Measurements from ENCODE around the gene PLEKHO2.

Gene PLEKHO2

DNA sequence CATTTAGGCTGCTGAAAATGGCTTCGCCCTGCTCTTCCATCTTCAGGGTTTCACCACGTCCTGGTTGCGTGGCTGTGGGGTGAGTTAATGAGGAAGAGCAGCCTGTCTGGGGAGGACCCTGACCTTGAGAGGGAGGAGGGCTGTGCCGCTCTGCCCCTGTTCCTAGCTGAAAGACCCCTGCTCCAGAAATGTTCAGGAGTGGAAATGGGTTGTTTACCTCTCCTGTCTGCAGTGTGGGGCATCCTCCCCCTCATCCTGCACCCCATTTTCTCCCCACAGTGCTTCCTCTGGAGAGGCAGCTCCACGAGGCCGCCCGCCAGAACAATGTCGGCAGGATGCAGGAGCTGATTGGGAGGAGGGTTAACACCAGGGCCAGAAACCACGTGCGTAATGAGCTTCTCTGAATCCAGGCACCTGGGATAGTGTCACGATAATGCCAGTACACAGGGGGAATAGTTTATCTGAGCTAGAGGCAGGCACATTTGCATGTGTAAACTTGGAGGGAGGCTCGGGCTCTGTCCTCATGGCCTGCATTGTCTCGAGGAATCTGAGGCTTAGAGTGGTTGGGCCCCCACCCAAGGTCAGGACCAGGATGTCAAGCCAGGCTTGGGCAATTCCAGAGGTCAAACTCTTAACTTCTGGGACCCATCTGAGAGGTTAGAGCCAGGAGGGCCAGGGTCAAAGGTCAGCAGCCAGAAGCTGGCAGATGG, 74.0 kb downstream of the PLEKHO2 start:
- no peak for DNase-seq
- no peak overlapping the region for H3K4me3 Mint-ChIP-seq
- H3K4me1 Mint-ChIP-seq, result peaks cover 7 to 18% of the 10 kb centered on the region in 2 donors
- H3K36me3 Mint-ChIP-seq, result peaks cover 0 to 2% of the 10 kb centered on the region in 2 donors
- peak overlapping the region; percentile 26 for H3K27ac Mint-ChIP-seq
- no peaks in the 10 kb centered on the region for H3K9me3 Mint-ChIP-seq
- ATAC-seq (replicated peaks), result no peak
- peaks cover 10 to 14% of the 10 kb centered on the region in 2 donors for H3K27me3 Mint-ChIP-seq

DNA sequence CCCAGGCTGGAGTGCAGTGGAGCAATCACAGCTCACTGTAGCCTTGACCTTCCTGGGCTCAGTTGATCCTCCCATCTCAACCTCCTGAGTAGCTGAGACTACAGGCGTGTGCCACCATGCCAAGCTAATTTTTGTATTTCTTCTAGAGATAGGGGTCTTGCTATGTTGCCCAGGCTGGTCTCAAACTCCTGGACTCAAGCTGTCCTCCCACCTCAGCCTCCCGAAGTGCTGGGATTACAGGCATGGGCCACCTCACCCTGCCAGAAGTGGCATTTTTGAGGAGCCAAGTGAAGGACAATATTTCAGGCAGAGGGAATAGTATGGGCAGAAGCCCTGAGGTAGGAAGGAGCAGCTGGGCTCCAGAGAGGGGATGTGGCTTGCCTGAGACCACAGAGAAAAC, 74.7 kb downstream of the PLEKHO2 start:
- no peak for ATAC-seq (replicated peaks)
- H3K27me3 Mint-ChIP-seq, result peaks cover 3 to 11% of the 10 kb centered on the region in 2 donors
- DNase-seq, result no peak
- H3K27ac Mint-ChIP-seq, result no peak overlapping the region
- H3K9me3 Mint-ChIP-seq, result no peaks in the 10 kb centered on the region
- peaks cover 0 to 2% of the 10 kb centered on the region in 2 donors for H3K36me3 Mint-ChIP-seq
- peaks cover 3 to 11% of the 10 kb centered on the region in 2 donors for H3K4me1 Mint-ChIP-seq
- H3K4me3 Mint-ChIP-seq, result no peak overlapping the region

DNA sequence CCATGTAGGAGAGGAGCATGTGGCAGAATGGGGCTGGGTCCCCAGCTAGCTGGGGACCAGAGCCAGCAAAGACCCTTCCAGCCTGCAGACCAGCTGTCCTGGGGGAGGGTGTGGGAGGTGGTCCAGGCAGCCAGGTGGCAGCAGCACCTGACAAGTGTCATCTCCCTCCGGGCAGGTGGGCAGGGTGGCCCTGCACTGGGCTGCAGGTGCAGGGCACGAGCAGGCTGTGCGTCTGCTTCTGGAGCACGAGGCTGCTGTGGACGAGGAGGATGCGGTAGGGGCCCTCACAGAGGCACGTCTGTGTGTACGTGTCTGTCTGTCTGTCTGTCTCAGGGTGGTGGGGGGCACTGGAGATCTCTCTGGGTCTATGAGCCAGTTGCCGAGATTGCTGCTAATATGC, 75.5 kb downstream of the PLEKHO2 start:
- H3K9me3 Mint-ChIP-seq, result no peaks in the 10 kb centered on the region
- H3K36me3 Mint-ChIP-seq, result peaks cover 0 to 2% of the 10 kb centered on the region in 2 donors
- DNase-seq (no peak), ATAC-seq (replicated peaks) (no peak)
- H3K27ac Mint-ChIP-seq, result no peak overlapping the region
- peaks cover 0 to 6% of the 10 kb centered on the region in 2 donors for H3K27me3 Mint-ChIP-seq
- H3K4me1 Mint-ChIP-seq, result peaks cover 2 to 4% of the 10 kb centered on the region in 2 donors
- H3K4me3 Mint-ChIP-seq, result no peak overlapping the region

Data from stimulated activated naive B cell treated with anti-CD40 and anti-IgM and Interleukin-4, amounts not matched to agents 10 μg/mL and 1 μg/mL and 100 μg/mL, for 72 hours (primary cell).